ENCODE measurements around the gene SCN1B.

GRCh38 chr19:35033067-35034004, 3.1 kb downstream of the SCN1B start:
- no peak for TF ChIP-seq CTCF (IDR thresholded peaks at IDR 0.05)
- TF ChIP-seq POLR2A (IDR thresholded peaks at IDR 0.05; ENCODE audit: low read depth) = no peak
- TF ChIP-seq EP300 (IDR thresholded peaks at IDR 0.05) = no peak
